Measurements from ENCODE around the gene CREM. TPM values are rescaled to one million over a fixed set of nuclear protein-coding genes. Genes with fewer than 3 reads are reported as not detected.
A peak's percentile ranks its signal among the peaks of the same experiment; 100 is the strongest.

CREM gene
- total RNA-seq, 1 donor from 2014 or later, result 58.5 TPM

- Histone ChIP-seq H3K27ac (replicated peaks) (no peak overlapping the region), H3K27me3 (ENCODE audit: low read depth) (no peaks in the 10 kb centered on the region), H3K9me3 (replicated peaks) (peaks cover 17% of the 10 kb centered on the region), H3K4me3 (no peak overlapping the region), H3K36me3 (no peaks in the 10 kb centered on the region), H3K4me1 (no peaks in the 10 kb centered on the region)
- intact Hi-C loops (cut with micrococcal nuclease), result no loop called here
- TF ChIP-seq, protein P1, sequence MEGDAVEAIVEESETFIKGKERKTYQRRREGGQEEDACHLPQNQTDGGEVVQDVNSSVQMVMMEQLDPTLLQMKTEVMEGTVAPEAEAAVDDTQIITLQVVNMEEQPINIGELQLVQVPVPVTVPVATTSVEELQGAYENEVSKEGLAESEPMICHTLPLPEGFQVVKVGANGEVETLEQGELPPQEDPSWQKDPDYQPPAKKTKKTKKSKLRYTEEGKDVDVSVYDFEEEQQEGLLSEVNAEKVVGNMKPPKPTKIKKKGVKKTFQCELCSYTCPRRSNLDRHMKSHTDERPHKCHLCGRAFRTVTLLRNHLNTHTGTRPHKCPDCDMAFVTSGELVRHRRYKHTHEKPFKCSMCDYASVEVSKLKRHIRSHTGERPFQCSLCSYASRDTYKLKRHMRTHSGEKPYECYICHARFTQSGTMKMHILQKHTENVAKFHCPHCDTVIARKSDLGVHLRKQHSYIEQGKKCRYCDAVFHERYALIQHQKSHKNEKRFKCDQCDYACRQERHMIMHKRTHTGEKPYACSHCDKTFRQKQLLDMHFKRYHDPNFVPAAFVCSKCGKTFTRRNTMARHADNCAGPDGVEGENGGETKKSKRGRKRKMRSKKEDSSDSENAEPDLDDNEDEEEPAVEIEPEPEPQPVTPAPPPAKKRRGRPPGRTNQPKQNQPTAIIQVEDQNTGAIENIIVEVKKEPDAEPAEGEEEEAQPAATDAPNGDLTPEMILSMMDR (IDR thresholded peaks at IDR 0.05; ENCODE audit: borderline replicate concordance), result no peak
- no peak for DNase-seq
These were observed 130.7 kb downstream of the CREM start for GRCh38 chr10:35257057-35257983.

DNA sequence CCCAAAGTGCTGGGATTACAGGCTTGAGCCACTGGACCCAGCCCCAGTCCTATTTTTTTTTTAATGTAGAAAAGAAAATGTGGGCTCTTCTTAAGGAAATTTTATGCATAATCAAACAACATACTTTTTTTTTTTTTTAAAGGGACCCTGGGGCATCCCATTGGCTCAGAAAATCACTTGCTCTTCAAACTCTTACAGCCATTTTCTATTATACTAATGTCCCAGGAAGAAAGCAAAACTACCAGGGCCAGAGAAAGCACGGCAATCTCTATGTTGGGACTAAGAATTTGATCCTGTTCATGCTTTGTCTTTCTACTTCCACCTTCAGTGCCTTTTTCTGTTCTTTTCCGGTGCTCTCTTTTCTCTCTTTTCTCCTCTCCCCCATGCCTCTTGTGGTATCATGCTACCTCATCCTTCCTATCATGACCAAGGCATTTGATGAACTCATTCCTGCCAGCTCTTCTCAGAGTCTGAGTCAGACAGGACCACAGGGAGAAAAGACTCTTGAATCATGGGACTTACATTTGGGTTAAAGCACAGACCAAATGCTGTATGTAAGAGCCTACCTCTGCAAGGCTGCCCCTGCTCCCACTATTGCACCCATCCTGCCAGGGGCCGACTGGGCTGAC is 133.2 kb downstream of the CREM start:
- no peak for DNase-seq
- Histone ChIP-seq H3K9me3 (replicated peaks) (peaks cover 17% of the 10 kb centered on the region), H3K27me3 (ENCODE audit: low read depth) (no peaks in the 10 kb centered on the region), H3K27ac (replicated peaks) (no peak overlapping the region), H3K36me3 (no peaks in the 10 kb centered on the region), H3K4me3 (no peak overlapping the region), H3K4me1 (no peaks in the 10 kb centered on the region)
- intact Hi-C loops (cut with micrococcal nuclease), result no loop called here
- TF ChIP-seq, protein P1 (IDR thresholded peaks at IDR 0.05; ENCODE audit: borderline replicate concordance), result no peak

DNA sequence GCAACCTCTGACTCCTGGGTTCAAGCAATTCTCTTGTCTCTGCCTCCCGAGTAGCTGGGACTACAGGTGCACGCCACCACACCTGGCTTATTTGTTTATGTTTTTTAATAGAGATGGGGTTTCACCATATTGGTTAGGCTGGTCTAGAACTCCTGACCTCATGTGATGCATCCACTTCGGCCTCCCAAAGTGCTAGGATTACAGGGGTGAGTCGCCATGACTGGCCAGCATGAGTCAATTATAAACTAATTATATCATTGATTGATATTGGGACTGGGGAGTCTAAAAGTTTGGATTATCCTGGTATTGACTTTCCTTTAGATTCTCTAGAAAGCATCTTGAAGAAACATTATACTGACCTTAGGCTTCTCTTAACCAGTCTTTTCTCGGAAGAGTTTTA is 135.8 kb downstream of the CREM start:
- no peak for DNase-seq
- intact Hi-C loops (cut with micrococcal nuclease), result no loop called here
- Histone ChIP-seq H3K27me3 (ENCODE audit: low read depth) (no peaks in the 10 kb centered on the region), H3K27ac (replicated peaks) (no peak overlapping the region), H3K9me3 (replicated peaks) (peaks cover 11% of the 10 kb centered on the region), H3K4me3 (no peak overlapping the region), H3K4me1 (no peaks in the 10 kb centered on the region), H3K36me3 (no peaks in the 10 kb centered on the region)
- TF ChIP-seq, protein P1 (IDR thresholded peaks at IDR 0.05; ENCODE audit: borderline replicate concordance), result no peak

Small RNAs within 50 kb of the gene (microRNA-seq; reads per million reads assigned to microRNA genes)
- 4.7 reads per million, percentile 11 among the genes with 10 or more reads in this experiment for gene MIR3611

Other genes starting within 250 kb of the CREM start
- gene CUL2, start 36.5 kb upstream of the CREM start, total RNA-seq, result 35.9 TPM
- 81.1 TPM for gene CCNY, start 209.7 kb downstream of the CREM start, total RNA-seq